ENCODE results near the gene SFRP5.

SFRP5 gene

DNA sequence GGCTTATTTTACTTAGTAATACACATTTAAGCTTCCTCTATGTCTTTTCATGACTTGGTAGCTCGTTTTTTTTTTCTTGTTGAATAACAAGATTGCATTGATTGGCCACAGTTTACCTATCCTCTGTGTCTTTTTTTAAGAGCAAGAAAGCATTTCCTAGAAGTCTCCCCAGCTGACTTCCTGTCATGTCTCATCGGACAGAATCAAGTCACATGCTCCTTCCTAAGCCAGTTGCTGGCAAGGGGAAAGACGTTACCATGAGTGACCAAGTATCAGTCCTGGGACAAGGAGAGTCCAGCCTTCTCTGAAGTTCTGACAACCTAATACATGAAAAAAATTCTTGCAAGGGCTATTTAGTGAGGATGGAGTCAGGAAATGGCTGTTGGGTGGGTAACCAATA, 24.9 kb upstream of the SFRP5 start:
- TF ChIP-seq GATA2 (IDR thresholded peaks at IDR 0.05; ENCODE audit: low read depth, low read length) (no peak), GATA3 (IDR thresholded peaks at IDR 0.05; ENCODE audit: low read depth, low read length) (no peak)

DNA sequence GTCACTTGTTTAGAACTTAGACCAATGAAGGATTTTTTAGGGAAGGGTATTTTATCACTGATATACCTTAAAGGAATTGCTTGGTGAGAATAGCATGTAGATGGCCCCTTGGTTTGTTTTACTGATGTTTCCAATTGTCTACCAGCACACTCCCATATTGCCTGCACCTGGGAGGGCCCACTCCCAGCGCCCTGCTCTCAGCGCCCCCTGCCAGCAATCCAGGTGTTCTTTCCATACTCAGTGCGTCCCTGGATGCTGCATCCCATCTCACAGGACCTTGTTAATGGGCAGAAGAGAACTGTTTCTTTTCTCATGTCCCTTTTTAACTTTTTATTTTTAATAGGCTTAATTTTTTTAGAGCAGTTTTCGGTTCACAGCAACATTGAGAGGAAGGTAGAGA, 24.1 kb upstream of the SFRP5 start:
- TF ChIP-seq GATA3 (IDR thresholded peaks at IDR 0.05; ENCODE audit: low read depth, low read length) (no peak), GATA2 (IDR thresholded peaks at IDR 0.05; ENCODE audit: low read depth, low read length) (no peak)

DNA sequence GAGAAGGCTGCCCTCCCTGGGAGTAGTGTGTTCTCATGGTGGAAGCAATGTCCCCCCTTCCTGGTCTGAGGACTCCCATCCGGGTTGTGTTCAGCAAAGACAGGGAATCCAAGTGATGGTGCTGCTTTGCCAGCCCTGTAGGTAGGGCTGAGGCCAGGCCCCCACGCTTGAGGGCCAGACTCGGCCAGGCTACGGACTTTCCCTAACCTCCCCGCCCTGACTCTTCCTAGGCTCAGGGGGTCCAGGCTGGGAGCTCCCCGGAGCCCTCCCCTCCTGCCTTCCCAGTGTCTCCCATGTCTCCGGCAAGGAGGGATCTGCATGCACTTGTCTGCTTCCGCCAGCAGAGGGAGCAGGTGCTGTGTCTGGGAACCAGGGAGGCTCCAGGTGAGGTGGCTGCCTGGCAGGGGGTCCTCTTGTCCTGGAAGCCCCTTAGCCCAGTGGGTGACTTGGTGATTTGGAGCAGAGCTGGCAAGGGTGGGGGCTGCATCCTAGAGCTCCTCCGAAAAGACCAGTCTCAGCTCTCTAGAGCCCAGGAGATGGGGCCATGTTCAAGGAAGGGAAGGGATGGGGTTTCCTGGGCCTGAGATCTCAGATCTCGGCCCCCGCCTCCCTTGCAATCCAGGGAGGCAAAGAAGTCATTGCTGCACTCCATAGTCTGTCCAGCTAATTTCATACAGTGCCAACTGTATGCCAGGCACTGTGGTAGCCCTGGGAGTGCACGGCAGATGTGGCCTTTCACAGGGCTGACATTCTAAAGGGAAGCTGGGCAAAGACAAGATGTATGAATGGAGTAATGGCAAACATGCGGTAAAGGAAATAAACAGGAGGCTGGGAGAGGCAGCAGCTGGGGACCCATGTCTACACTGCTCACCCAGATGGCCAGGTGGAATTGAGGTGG, 20.3 kb upstream of the SFRP5 start:
- TF ChIP-seq GATA2 (IDR thresholded peaks at IDR 0.05; ENCODE audit: low read depth, low read length) (no peak), GATA3 (IDR thresholded peaks at IDR 0.05; ENCODE audit: low read depth, low read length) (no peak)

DNA sequence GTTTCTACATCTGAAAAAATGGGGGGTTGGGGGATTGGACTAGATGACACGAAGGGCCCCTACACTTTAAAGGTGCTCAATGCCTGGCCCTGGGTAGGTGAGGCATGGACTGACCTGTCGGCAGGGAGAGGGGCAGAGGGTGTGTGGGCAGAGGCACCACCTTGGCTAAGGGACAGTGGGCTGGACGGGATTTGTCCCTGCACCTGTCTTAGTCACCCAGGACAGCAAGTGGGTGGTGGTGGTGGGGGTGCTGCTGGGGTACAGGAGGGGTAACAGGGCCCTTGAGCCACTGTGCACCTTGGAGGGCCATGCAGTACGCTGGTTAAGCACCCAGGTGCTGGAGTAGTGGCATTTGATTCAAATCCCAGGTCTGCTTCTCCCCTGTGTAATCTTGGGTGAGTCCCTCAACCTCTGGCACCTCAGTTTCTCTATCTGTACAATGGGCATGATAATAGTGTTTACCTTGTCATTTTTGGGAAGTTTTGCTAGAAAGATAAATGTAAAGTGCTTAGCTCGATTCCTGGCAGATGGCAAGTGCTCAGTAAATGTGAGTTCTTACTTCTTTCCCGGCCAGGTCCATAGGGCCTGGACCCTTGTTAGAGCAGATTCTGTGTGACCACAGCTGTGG, 18.1 kb upstream of the SFRP5 start:
- no peak for TF ChIP-seq GATA3 (IDR thresholded peaks at IDR 0.05; ENCODE audit: low read depth, low read length)
- no peak for TF ChIP-seq GATA2 (IDR thresholded peaks at IDR 0.05; ENCODE audit: low read depth, low read length)

DNA sequence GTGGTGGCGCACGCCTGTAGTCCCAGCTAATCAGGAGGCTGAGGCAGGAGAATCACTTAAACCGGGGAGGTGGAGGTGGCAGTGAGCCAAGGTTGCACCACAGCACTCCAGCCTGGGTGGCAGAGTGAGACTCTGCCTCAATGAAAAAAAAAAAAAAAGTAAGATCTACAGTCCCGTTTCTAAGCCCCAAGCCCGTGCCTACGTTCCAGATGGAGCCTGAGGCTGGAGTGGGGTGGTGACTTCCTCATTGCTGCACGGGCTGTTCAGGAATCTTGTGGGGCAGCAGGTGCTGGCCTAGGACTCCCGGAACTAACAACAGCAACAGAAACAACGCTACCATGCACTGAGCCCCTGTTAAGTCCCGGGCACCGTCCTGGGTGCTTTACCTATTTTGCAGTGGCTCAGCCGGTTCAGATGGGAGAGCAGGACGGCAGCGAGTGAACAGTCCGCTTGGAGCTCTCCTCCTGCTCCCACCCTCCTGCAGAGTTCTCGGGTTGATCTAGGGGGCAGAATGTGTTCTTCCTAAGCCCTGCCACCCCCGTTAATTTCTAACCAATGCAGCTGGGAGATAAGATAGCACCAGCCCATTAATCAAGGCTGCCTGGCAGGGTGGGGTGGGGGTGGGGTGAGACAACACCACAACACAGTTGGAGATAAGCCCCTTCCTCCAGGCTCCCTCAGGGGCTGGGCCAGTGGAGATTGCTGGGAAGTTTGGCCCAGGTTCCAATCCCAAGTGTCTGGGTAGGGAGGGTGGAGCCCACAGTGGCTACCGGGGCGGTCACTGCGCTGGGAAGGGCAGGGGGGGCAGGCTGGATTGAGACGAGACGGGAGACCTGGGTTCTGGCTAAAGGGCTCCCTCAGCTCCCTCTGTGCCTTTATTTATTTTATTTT, 17.0 kb upstream of the SFRP5 start:
- TF ChIP-seq GATA3 (IDR thresholded peaks at IDR 0.05; ENCODE audit: low read depth, low read length) (no peak), GATA2 (IDR thresholded peaks at IDR 0.05; ENCODE audit: low read depth, low read length) (peak; percentile 96)

DNA sequence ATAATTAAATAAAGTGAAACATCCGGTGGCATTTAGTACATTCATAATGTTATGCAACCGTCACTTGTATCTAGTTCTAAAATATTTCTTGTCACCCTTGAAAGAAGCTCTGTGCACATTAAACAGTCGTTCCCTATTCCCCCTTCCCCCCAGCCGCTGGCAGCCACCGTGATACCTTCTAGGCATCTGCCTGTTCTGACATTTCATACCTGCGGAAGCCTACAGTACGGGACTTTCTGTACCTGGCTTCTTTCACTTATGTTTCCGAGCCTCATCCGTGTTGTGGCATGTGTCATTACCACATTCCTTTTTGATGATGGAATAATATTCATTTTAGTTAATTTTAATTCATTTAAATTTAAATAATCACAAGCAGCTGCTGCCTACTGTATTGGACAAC, 13.9 kb upstream of the SFRP5 start:
- no peak for TF ChIP-seq GATA3 (IDR thresholded peaks at IDR 0.05; ENCODE audit: low read depth, low read length)
- TF ChIP-seq GATA2 (IDR thresholded peaks at IDR 0.05; ENCODE audit: low read depth, low read length), result no peak

DNA sequence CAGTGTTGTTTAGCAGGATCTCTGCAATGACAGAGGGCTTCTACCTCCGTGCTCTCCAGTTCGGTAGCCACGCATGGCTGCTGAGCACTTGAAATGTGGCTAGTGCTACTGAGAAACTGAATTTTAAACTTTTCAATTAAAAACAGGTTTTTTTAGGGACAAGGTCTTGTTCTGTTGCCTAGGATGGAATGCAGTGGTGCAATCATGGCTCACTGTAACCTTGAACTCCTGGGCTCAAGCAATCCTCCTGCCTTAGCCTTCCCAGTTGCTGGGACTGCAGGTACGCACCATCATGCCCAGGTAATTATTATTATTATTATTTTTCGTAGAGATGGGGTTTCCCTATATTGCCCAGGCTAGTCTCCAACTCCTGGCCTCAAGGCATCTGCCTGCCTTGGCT, 13.4 kb upstream of the SFRP5 start:
- TF ChIP-seq GATA2 (IDR thresholded peaks at IDR 0.05; ENCODE audit: low read depth, low read length) (no peak), GATA3 (IDR thresholded peaks at IDR 0.05; ENCODE audit: low read depth, low read length) (no peak)

DNA sequence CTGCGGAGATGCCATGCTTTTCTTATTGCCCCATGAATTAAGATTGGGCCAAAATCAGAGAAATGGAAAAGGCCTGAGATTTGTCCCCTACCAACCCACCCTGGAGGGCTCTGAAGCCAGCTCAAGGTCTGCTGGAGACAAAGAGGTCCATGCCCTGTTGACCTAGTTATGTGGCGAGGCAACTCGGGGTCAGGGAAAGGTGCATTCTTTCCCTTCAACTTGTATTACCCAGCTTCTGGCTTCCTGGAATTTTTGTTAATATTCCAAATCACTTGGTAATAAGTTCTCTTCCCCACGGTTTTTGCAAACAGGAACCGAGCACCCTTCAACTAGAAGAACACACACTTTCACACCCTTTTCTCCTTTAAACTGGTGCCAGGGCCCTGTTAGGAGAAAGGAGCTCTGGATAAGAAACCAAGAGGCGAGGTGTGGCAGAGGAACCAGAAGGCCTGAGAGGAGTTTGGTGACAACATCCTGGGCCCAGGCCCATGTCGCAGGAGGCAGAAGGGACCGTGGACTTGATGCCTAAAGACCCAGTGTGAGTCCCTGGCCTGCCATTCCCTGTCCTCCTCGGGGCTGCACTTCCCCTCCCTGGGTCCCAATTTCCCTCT, 12.5 kb upstream of the SFRP5 start:
- TF ChIP-seq GATA2 (IDR thresholded peaks at IDR 0.05; ENCODE audit: low read depth, low read length) (no peak), GATA3 (IDR thresholded peaks at IDR 0.05; ENCODE audit: low read depth, low read length) (no peak)

DNA sequence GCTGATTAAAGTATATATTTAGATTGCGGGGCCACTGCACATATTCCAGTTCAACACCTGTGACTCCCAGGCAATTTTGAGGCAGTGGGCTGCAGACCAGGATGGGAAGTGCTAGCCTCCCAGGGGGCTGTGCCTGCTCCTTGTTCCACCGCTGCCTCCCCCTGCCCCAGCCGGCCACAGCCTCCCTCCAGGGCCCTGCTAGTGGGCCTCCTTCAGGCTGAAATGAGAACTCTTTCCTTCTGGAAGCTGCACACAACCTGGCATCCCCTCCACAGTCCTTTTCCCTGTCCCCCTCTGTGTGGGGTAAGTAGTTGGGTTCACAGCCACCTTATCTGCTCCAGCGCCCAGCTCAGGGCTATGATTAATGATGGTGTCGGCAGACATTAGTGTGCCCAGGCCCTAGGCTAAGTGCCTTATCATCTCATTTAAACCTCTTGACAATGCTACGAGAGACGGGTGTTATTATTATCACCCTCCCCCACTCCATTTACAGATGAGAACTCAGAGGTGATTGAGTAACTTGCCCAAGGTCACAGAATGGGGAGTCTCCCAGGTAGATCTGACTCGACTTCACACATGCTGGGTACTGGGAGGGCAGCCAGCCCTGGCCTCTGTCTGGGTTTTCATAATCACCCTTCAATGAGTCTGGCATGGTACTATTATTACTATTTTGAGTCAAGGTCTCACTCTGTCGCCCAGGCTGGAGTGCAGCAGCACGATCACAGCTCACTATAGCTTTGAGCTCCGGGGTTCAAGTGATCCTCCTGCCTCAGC, 10.8 kb upstream of the SFRP5 start:
- TF ChIP-seq GATA3 (IDR thresholded peaks at IDR 0.05; ENCODE audit: low read depth, low read length), result no peak
- TF ChIP-seq GATA2 (IDR thresholded peaks at IDR 0.05; ENCODE audit: low read depth, low read length), result peak; percentile 58

DNA sequence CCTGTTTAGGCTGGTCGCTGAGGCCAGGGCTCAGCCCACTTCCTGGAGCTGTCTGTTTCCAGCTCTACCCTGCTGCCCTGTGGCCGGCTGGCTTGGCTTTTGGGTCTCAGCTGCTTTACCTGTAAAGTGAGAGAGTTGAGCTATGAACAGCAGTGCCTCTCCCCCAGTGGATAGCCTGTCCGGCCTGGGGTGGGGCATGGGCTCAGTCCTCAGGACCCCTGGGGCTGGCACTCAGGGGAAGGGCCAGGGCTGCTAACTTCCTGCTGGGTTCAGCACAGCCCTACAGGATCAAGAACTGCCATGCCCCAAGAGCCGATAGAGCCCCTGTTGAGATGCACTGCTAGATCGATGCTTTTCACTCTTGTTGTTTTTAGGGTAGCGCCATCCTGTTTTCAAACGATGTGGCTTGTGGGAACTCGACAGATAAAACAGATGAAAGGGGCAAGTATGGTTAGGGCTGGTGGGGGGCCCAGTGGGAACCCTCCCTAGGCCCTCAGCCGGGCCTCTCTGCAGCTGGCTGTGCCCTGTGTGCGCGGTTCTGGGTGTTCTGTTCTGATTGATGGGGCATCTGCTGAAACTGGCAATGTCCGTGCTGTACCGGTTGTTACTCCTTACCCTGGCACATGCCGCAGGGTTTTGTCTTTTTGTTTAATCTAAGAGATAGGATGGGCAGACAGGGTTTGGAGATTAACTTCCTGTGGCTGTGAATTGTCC, 10.0 kb upstream of the SFRP5 start:
- TF ChIP-seq GATA2 (IDR thresholded peaks at IDR 0.05; ENCODE audit: low read depth, low read length), result peak; percentile 76
- no peak for TF ChIP-seq GATA3 (IDR thresholded peaks at IDR 0.05; ENCODE audit: low read depth, low read length)

DNA sequence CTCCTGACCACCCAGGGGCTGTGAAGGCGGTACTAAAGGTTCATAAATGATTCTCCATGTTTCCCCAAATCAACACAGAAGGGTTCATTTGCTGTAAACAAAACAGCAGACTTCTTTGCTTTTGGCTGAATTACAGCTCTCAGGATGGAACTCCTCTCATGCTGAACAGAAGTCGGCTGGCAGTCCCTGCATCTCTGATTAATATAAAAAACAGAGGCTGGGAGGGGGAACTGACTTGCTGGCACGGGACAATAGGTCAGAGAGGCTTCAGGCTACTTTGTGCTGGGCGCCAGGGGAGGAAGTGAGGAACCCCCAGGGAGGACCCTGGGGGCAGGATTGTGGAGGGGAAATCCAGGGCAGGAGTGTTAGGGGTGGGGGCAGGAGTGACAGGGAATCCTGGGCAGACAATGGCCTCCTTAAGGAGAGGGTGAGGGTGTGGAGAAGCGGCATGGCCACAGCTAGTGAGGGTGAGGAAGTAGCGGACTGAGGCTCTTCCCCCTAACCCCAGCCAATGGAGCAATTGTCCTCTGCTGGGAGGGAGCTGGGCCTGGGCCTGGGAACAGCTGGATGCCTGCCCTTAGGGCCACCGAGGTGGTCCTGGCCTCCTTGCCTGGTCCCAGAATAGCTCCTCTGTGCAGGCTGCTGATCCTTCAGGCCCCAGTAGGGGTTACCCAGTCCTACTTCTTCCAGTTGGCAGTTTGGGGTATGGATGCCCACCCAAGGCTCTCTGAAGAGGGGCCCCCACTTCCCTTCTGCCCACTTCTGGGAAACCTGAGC, 9.2 kb upstream of the SFRP5 start:
- TF ChIP-seq GATA3 (IDR thresholded peaks at IDR 0.05; ENCODE audit: low read depth, low read length) (no peak), GATA2 (IDR thresholded peaks at IDR 0.05; ENCODE audit: low read depth, low read length) (no peak)

DNA sequence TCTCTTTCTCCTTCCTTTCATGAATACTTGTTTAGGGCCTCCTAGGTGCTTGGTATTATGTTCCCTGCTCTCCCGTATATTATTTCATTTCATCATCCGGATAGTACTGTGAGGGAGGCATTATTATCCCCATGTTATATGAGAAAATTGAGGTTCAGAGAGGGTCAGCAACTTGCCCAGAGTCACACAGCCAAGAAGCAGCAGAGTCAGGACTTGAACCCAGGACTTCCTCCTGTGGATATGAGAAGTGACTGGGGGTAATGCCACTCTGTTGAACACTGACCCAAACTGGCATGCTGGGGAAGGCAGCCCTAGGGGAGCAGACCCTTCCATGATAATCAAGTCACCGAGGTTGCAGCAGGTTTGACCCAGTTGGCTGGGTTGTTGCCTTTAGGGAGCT, 8.2 kb upstream of the SFRP5 start:
- TF ChIP-seq GATA3 (IDR thresholded peaks at IDR 0.05; ENCODE audit: low read depth, low read length) (no peak), GATA2 (IDR thresholded peaks at IDR 0.05; ENCODE audit: low read depth, low read length) (no peak)

Measured in SH-SY5Y (cell line).